Lower leg skin (tissue), 3 donors: Measurements from ENCODE around the gene OSBP2.

Source experiments
- POLR2A ChIP-seq, 2 donors: fragments of 450-650 bp; IDR thresholded peaks; one replicate each; pipeline ENCODE4 v1.6.1; 2016 to 2017; ENCODE audit warnings: antibody characterized with exemption in 2 of 2, mild to moderate bottlenecking in 1 of 2, moderate library complexity in 1 of 2
- TF ChIP-seq, protein P1 (sequence below), 3 donors: fragments of 450-650 bp; IDR thresholded peaks; one replicate each; pipeline ENCODE4 v1.5.1; 2016; ENCODE audit warnings: antibody characterized with exemption in 3 of 3, mild to moderate bottlenecking in 3 of 3, moderate library complexity in 2 of 3

DNA sequence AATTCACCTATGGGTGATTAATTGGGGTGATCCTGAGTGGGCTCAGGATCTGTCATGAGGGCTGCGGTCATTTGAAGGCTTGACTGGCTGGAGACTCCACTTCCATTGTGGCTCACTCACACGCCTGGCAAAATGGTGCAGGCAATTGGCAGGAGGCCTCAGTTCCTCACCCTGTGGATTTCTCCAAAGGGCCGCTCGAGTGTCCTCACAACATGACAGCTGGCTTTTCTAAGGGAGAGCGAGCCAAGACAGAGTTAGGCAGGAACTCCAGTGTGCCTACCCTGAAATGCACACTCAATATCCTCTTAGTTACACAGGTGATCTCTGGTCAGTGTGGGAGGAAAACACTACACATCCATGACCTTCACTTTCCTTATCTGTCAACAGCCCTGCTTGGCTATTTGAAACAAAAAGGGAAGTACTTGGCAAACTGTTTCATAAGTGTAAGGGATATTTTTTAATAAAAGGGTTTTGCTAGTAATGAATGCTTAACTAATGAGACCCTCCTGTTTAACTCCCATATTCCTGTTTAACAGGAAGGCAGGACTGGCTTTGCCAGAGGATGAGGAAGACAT is 25.7 kb downstream of the OSBP2 start:
- no peak for TF ChIP-seq POLR2A (IDR thresholded peaks at IDR 0.05)
- TF ChIP-seq, protein P1, sequence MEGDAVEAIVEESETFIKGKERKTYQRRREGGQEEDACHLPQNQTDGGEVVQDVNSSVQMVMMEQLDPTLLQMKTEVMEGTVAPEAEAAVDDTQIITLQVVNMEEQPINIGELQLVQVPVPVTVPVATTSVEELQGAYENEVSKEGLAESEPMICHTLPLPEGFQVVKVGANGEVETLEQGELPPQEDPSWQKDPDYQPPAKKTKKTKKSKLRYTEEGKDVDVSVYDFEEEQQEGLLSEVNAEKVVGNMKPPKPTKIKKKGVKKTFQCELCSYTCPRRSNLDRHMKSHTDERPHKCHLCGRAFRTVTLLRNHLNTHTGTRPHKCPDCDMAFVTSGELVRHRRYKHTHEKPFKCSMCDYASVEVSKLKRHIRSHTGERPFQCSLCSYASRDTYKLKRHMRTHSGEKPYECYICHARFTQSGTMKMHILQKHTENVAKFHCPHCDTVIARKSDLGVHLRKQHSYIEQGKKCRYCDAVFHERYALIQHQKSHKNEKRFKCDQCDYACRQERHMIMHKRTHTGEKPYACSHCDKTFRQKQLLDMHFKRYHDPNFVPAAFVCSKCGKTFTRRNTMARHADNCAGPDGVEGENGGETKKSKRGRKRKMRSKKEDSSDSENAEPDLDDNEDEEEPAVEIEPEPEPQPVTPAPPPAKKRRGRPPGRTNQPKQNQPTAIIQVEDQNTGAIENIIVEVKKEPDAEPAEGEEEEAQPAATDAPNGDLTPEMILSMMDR (IDR thresholded peaks at IDR 0.05) = no peak
